ENCODE results near the gene PRKAG2. TPM values are rescaled to one million over a fixed set of nuclear protein-coding genes. Genes with fewer than 3 reads are reported as not detected.
A peak's percentile ranks its signal among the peaks of the same experiment; 100 is the strongest.
"Not testable (repeated sequence)": the region's sequence is repeated elsewhere in the genome, so short reads cannot be mapped to it uniquely, and the experiment has no call there.

Gene PRKAG2
- polyA plus RNA-seq, 5 donors = 14.3 to 21.6 (median 17.3) TPM

GRCh38 chr7:151559557-151560183 lies 317.2 kb downstream of the PRKAG2 start:
- DNase-seq = no peak

- no peak for DNase-seq
Observed at GRCh38 chr7:151558575-151558974, 318.3 kb downstream of the PRKAG2 start.

- DNase-seq = no peak
Observed at GRCh38 chr7:151556592-151556991, 320.3 kb downstream of the PRKAG2 start.

- DNase-seq = no peak
Observed at GRCh38 chr7:151553356-151553755, 323.6 kb downstream of the PRKAG2 start.

- DNase-seq = peak; percentile 45 to 46
Observed at GRCh38 chr7:151552352-151553028, 324.4 kb downstream of the PRKAG2 start.

GRCh38 chr7:151551820-151552219 lies 325.1 kb downstream of the PRKAG2 start:
- DNase-seq = no peak

- DNase-seq = peak; percentile 73 to 77
Observed at GRCh38 chr7:151550656-151551286, 326.1 kb downstream of the PRKAG2 start.

- DNase-seq = no peak
Observed at GRCh38 chr7:151549644-151550043, 327.3 kb downstream of the PRKAG2 start.

- DNase-seq = no peak
Observed at GRCh38 chr7:151549083-151549482, 327.8 kb downstream of the PRKAG2 start.

- no peak for DNase-seq
Observed at GRCh38 chr7:151544183-151544582, 332.7 kb downstream of the PRKAG2 start.

GRCh38 chr7:151542606-151543130 lies 334.2 kb downstream of the PRKAG2 start:
- DNase-seq = no peak

- DNase-seq = no peak
Observed at GRCh38 chr7:151541709-151542499, 335.0 kb downstream of the PRKAG2 start.

GRCh38 chr7:151540146-151540545 lies 336.8 kb downstream of the PRKAG2 start:
- DNase-seq = no peak

- DNase-seq = no peak
Observed at GRCh38 chr7:151539088-151539671, 337.7 kb downstream of the PRKAG2 start.

- peak in 1 of 2 donors; percentile 44 for DNase-seq
Observed at GRCh38 chr7:151537818-151538561, 338.9 kb downstream of the PRKAG2 start.

- not testable (repeated sequence) for DNase-seq
Observed at GRCh38 chr7:151536178-151536577, 340.7 kb downstream of the PRKAG2 start.

- DNase-seq = no peak
Observed at GRCh38 chr7:151529842-151530241, 347.1 kb downstream of the PRKAG2 start.

- no peak for DNase-seq
Observed at GRCh38 chr7:151524845-151525244, 352.1 kb downstream of the PRKAG2 start.

- DNase-seq = no peak
Observed at GRCh38 chr7:151524331-151524730, 352.6 kb downstream of the PRKAG2 start.

GRCh38 chr7:151520419-151521261 lies 356.3 kb downstream of the PRKAG2 start:
- no peak for DNase-seq
